ENCODE data around the gene USP7.

- TF ChIP-seq CTCF (IDR thresholded peaks at IDR 0.05) (no peak), POLR2A (IDR thresholded peaks at IDR 0.05) (no peak)
Observed at GRCh38 chr16:9012848-9013507, 49.3 kb upstream of the USP7 start.

Data from Peyer's patch (tissue), 4 donors.